ENCODE data around the gene DOP1A. TPM values are rescaled to one million over a fixed set of nuclear protein-coding genes. Genes with fewer than 3 reads are reported as not detected.
A peak's percentile ranks its signal among the peaks of the same experiment; 100 is the strongest.

The DOP1A gene
- total RNA-seq, 1 donor from 2014 or later: 20.0 TPM

- Mint-ChIP-seq H3K36me3 (ENCODE audit: low read depth, unreplicated experiment) (no peaks in the 10 kb centered on the region), H3K4me3 (ENCODE audit: unreplicated experiment) (no peak overlapping the region), H3K9me3 (ENCODE audit: unreplicated experiment) (no peaks in the 10 kb centered on the region), H3K4me1 (ENCODE audit: unreplicated experiment) (no peaks in the 10 kb centered on the region), H3K27me3 (ENCODE audit: unreplicated experiment) (peaks cover 2% of the 10 kb centered on the region), H3K27ac (ENCODE audit: unreplicated experiment) (no peak overlapping the region)
- no peak for TF ChIP-seq CTCF (IDR thresholded peaks at IDR 0.05; ENCODE audit: unreplicated experiment)
- no peak for DNase-seq (ENCODE audit: low spot score)
These were observed 13.8 kb upstream of the DOP1A start for GRCh38 chr6:83053678-83054077.

DNA sequence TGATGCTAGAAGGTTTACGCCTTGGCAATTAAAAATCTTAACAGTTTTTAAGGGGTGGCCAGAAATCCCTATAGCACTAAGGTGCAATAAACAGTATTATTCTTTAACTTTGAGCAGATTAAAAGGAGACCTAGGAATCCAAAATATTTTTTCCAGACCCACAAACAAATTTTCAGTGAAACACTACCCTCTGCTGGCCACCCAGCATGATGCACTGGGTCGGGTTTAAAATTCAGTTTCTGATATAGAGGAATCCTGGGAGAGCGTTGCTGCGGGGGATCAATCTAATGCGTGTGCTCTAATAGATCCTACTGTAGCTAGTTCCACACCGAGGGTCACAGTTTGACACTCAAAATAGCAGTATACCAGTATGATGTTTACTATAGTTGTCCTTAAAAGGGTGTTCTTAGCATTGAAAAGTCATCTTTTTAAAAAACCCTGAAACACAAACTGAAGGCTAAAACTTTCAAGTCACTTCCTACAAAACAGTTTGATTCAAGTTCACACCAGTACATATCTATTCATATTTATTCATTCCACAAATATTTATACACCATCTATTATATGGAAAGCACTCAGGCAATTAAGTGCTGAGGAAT, 12.0 kb upstream of the DOP1A start:
- Mint-ChIP-seq H3K36me3 (ENCODE audit: low read depth, unreplicated experiment) (no peaks in the 10 kb centered on the region), H3K9me3 (ENCODE audit: unreplicated experiment) (no peaks in the 10 kb centered on the region), H3K4me3 (ENCODE audit: unreplicated experiment) (no peak overlapping the region), H3K27ac (ENCODE audit: unreplicated experiment) (no peak overlapping the region), H3K27me3 (ENCODE audit: unreplicated experiment) (peaks cover 2% of the 10 kb centered on the region), H3K4me1 (ENCODE audit: unreplicated experiment) (no peaks in the 10 kb centered on the region)
- DNase-seq (ENCODE audit: low spot score): peak; percentile 65
- peak; percentile 97 for TF ChIP-seq CTCF (IDR thresholded peaks at IDR 0.05; ENCODE audit: unreplicated experiment)

DNA sequence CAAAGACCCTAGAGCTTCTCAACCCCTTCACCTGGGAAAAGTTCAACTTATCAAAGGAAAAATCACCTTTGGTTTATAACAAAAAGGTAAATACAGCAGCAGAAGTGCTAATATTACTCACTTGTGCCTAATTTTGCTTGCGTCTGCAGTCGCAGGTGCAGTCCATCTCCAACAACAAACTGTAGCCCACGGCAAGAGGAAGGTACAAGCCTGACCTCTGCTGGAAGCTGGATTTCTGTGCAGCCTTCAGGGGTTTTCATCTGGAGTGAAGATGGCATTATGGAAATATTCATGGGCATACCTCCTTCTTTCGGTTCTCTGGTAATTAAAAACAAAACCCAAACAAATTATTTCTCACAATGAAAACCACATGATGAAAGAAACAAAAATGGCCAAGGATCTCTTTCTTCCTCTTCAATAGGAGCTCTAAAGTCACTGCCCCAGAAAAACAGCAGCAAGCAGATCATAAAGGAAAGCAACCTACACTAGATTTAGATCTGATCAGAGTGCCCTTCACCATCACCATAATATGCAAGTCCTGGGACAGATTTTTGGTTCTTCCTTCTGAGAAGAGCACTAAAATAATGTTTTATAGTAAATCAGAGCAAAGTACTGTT, 9.7 kb upstream of the DOP1A start:
- no peaks in the 10 kb centered on the region for H3K9me3 Mint-ChIP-seq (ENCODE audit: unreplicated experiment)
- peak; percentile 62 for TF ChIP-seq CTCF (IDR thresholded peaks at IDR 0.05; ENCODE audit: unreplicated experiment)
- H3K36me3 Mint-ChIP-seq (ENCODE audit: low read depth, unreplicated experiment): no peaks in the 10 kb centered on the region
- no peak overlapping the region for H3K27ac Mint-ChIP-seq (ENCODE audit: unreplicated experiment)
- peak; percentile 56 for DNase-seq (ENCODE audit: low spot score)
- no peaks in the 10 kb centered on the region for H3K27me3 Mint-ChIP-seq (ENCODE audit: unreplicated experiment)
- H3K4me3 Mint-ChIP-seq (ENCODE audit: unreplicated experiment): no peak overlapping the region
- no peaks in the 10 kb centered on the region for H3K4me1 Mint-ChIP-seq (ENCODE audit: unreplicated experiment)

- Mint-ChIP-seq H3K27ac (ENCODE audit: unreplicated experiment) (no peak overlapping the region), H3K9me3 (ENCODE audit: unreplicated experiment) (no peaks in the 10 kb centered on the region), H3K4me1 (ENCODE audit: unreplicated experiment) (peaks cover 6% of the 10 kb centered on the region), H3K36me3 (ENCODE audit: low read depth, unreplicated experiment) (no peaks in the 10 kb centered on the region), H3K4me3 (ENCODE audit: unreplicated experiment) (no peak overlapping the region), H3K27me3 (ENCODE audit: unreplicated experiment) (no peaks in the 10 kb centered on the region)
- TF ChIP-seq CTCF (IDR thresholded peaks at IDR 0.05; ENCODE audit: unreplicated experiment): no peak
- DNase-seq (ENCODE audit: low spot score): no peak
These were observed 6.3 kb upstream of the DOP1A start for GRCh38 chr6:83061190-83061589.

GRCh38 chr6:83062225-83062624, 5.2 kb upstream of the DOP1A start:
- Mint-ChIP-seq H3K27ac (ENCODE audit: unreplicated experiment) (no peak overlapping the region), H3K36me3 (ENCODE audit: low read depth, unreplicated experiment) (no peaks in the 10 kb centered on the region), H3K4me3 (ENCODE audit: unreplicated experiment) (no peak overlapping the region), H3K9me3 (ENCODE audit: unreplicated experiment) (no peaks in the 10 kb centered on the region), H3K4me1 (ENCODE audit: unreplicated experiment) (peaks cover 6% of the 10 kb centered on the region), H3K27me3 (ENCODE audit: unreplicated experiment) (no peaks in the 10 kb centered on the region)
- no peak for TF ChIP-seq CTCF (IDR thresholded peaks at IDR 0.05; ENCODE audit: unreplicated experiment)
- DNase-seq (ENCODE audit: low spot score): no peak
